AG08396 (cell line): ENCODE data around the gene CLEC7A.

Experiments
- DNase-seq: peaks from one replicate; pipeline ENCODE4 v3.0.0; 2012; ENCODE audit warnings: low spot score, mixed read lengths

The CLEC7A gene

DNA sequence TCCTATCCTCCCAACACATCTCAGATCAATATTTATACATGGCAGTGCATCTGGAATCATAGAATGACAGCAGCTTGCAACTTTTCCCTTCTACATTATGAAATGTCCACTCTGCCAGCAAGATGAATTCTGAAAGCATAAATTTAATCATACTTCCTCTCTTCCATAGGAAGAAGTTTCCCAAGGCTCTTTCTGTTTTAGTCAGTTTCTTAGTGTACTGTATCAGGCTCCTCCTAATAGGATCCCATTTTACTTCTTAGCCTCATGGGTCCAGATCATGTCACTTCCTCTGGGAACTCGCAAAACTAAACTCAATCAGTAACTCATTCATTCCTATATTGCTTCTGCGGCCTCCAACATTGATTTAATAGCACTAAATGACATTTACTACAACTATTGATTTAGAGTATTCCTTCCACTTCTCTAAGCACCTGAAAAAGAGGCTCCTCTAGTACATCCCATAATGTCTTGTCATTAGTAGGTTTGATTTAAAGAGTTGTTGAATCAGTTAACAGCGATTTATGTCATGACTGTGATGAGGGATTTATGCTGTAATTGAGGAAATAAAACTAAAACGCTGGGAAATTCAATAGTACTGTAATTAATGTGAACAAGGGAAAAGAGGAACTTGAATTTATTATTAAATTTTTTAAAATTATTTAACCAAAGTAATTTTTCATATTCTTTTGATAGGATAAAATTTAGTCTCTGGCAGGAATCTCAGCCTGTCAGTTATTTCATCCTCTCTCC is 35.2 kb downstream of the CLEC7A start:
- DNase-seq = no peak

GRCh38 chr12:10088955-10089900 is 40.8 kb downstream of the CLEC7A start:
- no peak for DNase-seq

DNA sequence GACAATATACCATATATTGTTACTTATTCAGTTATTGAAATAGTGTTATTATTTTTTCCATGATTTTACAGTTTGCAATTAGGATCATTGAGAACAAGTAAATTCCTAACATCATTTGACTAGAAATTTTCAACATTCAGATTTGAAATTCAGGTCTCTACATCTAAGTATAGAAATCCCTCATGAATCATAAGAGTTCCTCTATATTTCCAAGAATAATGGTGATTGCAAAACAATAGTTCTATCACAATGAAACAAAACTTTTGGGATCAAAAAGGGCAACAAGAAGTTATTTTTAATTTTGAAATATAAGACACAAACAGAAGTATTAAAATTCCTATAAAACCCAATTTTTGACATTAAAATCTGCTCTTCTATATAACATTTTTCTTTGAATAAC is 42.0 kb downstream of the CLEC7A start:
- DNase-seq = no peak

DNA sequence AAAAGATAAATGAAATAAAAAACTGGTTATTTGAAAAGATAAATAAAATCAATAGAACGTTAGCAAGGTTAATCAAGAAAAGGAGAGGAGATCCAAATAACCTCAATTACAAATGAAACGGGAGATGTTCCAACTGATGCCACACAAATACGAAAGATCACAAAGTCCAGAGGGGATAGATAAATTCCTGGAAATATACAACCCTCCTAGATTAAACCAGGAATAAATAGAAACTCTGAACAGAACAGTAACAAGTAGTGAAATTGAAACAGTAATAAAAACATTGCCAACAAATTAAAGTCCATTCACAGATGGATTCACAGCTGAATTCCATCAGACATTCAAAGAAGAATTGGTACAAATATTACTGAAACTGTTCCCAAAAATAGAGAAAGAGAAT is 43.6 kb downstream of the CLEC7A start:
- DNase-seq = no peak

- DNase-seq = no peak
Measured at GRCh38 chr12:10084733-10085132, 45.3 kb downstream of the CLEC7A start.

GRCh38 chr12:10082117-10082874 is 47.7 kb downstream of the CLEC7A start:
- no peak for DNase-seq

DNA sequence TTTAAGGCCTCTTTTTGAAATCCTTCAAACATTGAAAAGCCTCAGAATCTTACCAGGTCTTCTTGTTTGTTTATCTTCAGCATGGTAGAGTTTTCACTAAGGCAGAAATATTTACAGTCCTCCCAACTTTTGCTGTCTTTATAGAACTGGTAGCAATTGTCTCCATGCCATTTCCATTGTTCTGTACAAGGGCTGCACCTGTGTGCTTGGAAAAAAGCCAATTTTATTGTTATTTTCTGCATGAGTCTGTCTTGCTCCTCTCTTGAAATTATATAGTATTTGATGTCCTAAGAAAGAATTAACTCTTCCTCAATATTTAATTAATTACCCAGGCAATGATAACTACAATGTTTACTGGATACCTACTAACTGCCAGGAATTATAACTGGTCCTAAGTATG is 54.5 kb downstream of the CLEC7A start:
- no peak for DNase-seq

DNA sequence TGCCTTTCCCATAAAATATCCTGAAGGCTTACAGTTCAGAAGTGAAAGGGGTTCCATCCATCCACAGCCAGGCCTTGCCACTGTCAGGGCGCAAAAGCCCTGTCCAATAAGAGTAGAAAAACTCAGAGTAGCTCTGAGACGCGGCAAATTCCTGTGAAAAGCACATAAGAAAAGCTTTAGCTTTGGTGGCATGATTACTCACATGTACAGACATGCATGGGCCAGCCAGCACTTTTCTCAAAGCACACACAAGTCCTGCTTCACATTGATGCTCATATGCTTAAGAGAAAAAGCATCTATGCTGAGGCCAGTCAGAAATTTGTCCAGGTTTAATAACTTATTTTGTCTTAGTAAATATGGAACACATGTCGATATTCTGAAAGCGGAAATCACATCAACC is 56.7 kb downstream of the CLEC7A start:
- no peak for DNase-seq

GRCh38 chr12:10072131-10072530 is 57.9 kb downstream of the CLEC7A start:
- DNase-seq = no peak

DNA sequence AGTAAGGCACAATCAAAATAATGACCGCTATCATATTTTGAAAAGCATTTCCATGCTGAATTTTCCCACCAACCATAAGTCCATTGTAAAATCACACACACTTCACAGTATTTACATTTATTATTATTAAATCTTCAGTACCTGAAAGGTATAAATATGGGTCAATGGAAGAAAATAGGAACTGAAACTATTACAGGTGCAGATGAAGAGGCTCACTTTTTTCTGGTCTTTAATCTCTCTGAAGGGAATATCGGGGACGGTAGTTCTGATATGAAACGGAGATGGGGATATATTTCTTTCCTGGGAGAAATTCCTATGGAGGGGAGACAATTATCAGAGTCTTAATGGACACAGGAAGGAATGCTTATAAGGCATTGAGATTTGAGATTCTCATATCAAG is 59.6 kb downstream of the CLEC7A start:
- no peak for DNase-seq

DNA sequence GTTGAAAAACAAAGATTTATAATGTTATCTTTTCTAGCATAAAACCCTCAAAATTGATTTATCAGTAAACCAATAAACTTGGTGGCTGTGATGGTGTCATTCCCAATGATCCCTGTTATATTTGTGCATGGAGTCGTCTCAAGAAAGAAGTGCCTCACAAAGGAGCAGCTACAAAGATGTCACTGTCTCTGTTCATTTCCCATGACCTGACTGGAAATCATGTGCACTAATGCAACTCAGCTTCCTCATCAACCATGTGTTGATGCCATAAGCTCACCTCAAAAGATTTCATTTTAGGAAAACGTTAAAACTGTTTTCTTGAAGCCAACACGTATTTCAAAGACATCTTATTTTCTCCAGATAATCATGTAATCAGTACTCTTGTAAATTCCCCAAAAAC is 60.0 kb downstream of the CLEC7A start:
- DNase-seq = no peak

DNA sequence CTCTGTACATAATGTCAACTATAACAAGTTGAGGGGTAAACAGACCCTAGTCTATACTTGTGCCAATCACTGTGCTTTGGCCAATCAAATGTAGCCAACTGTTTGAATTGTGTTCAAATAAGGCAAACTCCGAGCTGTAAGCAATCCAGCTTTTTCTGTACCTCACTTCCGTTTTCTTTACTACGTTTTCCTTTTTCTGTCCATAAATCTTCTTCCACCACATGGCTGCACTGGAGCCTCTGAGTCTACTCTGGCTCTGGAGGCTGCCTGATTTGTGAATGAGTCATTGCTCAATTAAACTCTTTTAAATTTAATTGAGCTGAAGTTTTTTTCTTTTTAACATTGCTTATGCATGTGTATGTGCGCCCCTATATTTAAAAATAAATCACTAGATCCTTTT is 60.9 kb downstream of the CLEC7A start:
- DNase-seq = no peak

DNA sequence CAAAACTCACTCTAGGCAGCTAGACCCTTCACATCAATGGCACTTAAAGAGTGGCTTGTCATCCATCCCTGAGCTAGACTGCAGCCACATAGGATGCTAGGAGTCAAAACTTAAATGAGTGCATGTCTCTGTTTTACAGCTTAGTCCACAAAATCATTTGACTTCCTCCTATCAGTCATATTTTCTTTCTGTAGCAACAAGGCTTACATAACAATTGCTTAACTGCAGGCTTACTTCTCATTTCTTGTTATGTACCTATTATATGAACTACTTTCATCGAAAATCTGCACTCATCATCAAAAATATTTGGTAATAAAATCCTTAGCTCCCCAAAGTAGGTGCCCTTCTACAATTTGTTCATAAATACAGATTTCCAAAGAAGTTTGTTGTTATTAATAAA is 61.4 kb downstream of the CLEC7A start:
- DNase-seq = no peak

- DNase-seq = no peak
Measured at GRCh38 chr12:10067942-10068341, 62.1 kb downstream of the CLEC7A start.

- no peak for DNase-seq
Measured at GRCh38 chr12:10067264-10067663, 62.7 kb downstream of the CLEC7A start.
